ENCODE data around the gene FAM83G. TPM values are rescaled to one million over a fixed set of nuclear protein-coding genes. Genes with fewer than 3 reads are reported as not detected.
"Not testable (repeated sequence)": the region's sequence is repeated elsewhere in the genome, so short reads cannot be mapped to it uniquely, and the experiment has no call there.

The FAM83G gene
- total and polyA plus RNA-seq, 2 donors (not counting 3 experiments of a cell fraction or from before 2014, with no cell fraction given): 7.0 to 10.9 TPM

GRCh38 chr17:19021622-19022083 is 17.1 kb upstream of the FAM83G start:
- no peaks in the 10 kb centered on the region for H3K79me2 ChIP-seq (ENCODE audit: control insufficient read depth, insufficient read depth, low read length)
- no TSS peak for BruUV-seq (replicated peaks)
- no peak overlapping the region for H3K9ac ChIP-seq (replicated peaks; ENCODE audit: extremely low read depth, insufficient read depth, low read length)
- H3K4me2 ChIP-seq (ENCODE audit: insufficient read depth, low read length): no peak overlapping the region
- DNase-seq (ENCODE audit: low read depth, low spot score) (no peak), FAIRE-seq (no peak)
- no peaks in the 10 kb centered on the region for H3K9me3 ChIP-seq (replicated peaks; ENCODE audit: control insufficient read depth, insufficient read depth, low read length)
- no peak overlapping the region for H3K27ac ChIP-seq (ENCODE audit: insufficient read depth, low read depth, low read length)
- no peaks in the 10 kb centered on the region for H3K4me1 ChIP-seq (ENCODE audit: control insufficient read depth, extremely low read depth, insufficient read depth, low read length)
- H3K36me3 ChIP-seq (ENCODE audit: control insufficient read depth in 2 of 2, extremely low read depth in 1 of 2, insufficient read depth in 2 of 2, low read length in 2 of 2): peaks cover 4 to 21% of the 10 kb centered on the region in 2 experiments
- no peak overlapping the region for H3K4me3 ChIP-seq (replicated peaks in 1 of 3; ENCODE audit: insufficient read depth in 1 of 3, low read depth in 1 of 3, low read length in 3 of 3)
- no peak for TF ChIP-seq POLR2A (IDR thresholded peaks at IDR 0.05; ENCODE audit: low read depth, low read length)
- no peak for TF ChIP-seq MYC (IDR thresholded peaks at IDR 0.05; ENCODE audit: low read depth, low read length)
- TF ChIP-seq GATA2 (IDR thresholded peaks at IDR 0.05; ENCODE audit: insufficient read depth, insufficient read length, low read depth, low read length): no peak
- TF ChIP-seq MAX (IDR thresholded peaks at IDR 0.05; ENCODE audit: insufficient read depth, insufficient read length): no peak
- TF ChIP-seq FOS (IDR thresholded peaks at IDR 0.05; ENCODE audit: borderline replicate concordance, insufficient read depth, low read length): no peak
- no peak for TF ChIP-seq EZH2 (IDR thresholded peaks at IDR 0.05; ENCODE audit: borderline replicate concordance, low read depth, low read length, severe bottlenecking)
- no peak for TF ChIP-seq JUN (IDR thresholded peaks at IDR 0.05; ENCODE audit: borderline replicate concordance, insufficient read depth, insufficient read length, low read depth)
- TF ChIP-seq CTCF (IDR thresholded peaks at IDR 0.05; ENCODE audit: extremely low read depth in 1 of 2, insufficient read depth in 1 of 2, low read depth in 1 of 2, low read length in 2 of 2): no peak
- TF ChIP-seq POLR2AphosphoS5 (IDR thresholded peaks at IDR 0.05; ENCODE audit: insufficient read depth, low read depth, low read length): no peak
- dilution Hi-C loops (cut with MboI; ENCODE audit: extremely low pct_ligation_motif_present, low sequenced_read_pairs) (no loop called here), intact Hi-C loops (cut with micrococcal nuclease) (no loop called here)
- no peaks in the 10 kb centered on the region for H3K9me1 ChIP-seq (replicated peaks; ENCODE audit: control insufficient read depth, extremely low read depth, insufficient read depth, low read length)
- POLR2A ChIA-PET: no interaction called here
- no peak overlapping the region for H2AFZ ChIP-seq (ENCODE audit: low read depth, low read length)
- CTCF ChIA-PET: interaction anchor here (1.1 to 4.1 kb wide), 2 partner anchors 10 to 61 kb away, joined by 5 to 22 read pairs; no protein-coding TSS in a partner anchor
- H3K27me3 ChIP-seq (ENCODE audit: control insufficient read depth in 2 of 2, insufficient read depth in 2 of 2, low read length in 2 of 2): no peaks in the 10 kb centered on the region
- no peaks in the 10 kb centered on the region for H4K20me1 ChIP-seq (replicated peaks; ENCODE audit: control insufficient read depth, extremely low read depth, insufficient read depth, low read length)

- H3K27ac ChIP-seq (ENCODE audit: insufficient read depth, low read depth, low read length); H3K27me3 ChIP-seq (ENCODE audit: control insufficient read depth in 2 of 2, insufficient read depth in 2 of 2, low read length in 2 of 2); BruUV-seq (replicated peaks); intact Hi-C loops (cut with micrococcal nuclease); H2AFZ ChIP-seq (ENCODE audit: low read depth, low read length); FAIRE-seq; H3K9me1 ChIP-seq (replicated peaks; ENCODE audit: control insufficient read depth, extremely low read depth, insufficient read depth, low read length); H3K4me2 ChIP-seq (ENCODE audit: insufficient read depth, low read length); H3K79me2 ChIP-seq (ENCODE audit: control insufficient read depth, insufficient read depth, low read length); H3K9me3 ChIP-seq (replicated peaks; ENCODE audit: control insufficient read depth, insufficient read depth, low read length); POLR2A ChIA-PET; H3K4me1 ChIP-seq (ENCODE audit: control insufficient read depth, extremely low read depth, insufficient read depth, low read length); DNase-seq (ENCODE audit: low read depth, low spot score); H3K4me3 ChIP-seq (replicated peaks in 1 of 3; ENCODE audit: insufficient read depth in 1 of 3, low read depth in 1 of 3, low read length in 3 of 3); H3K9ac ChIP-seq (replicated peaks; ENCODE audit: extremely low read depth, insufficient read depth, low read length); H4K20me1 ChIP-seq (replicated peaks; ENCODE audit: control insufficient read depth, extremely low read depth, insufficient read depth, low read length); dilution Hi-C loops (cut with MboI; ENCODE audit: extremely low pct_ligation_motif_present, low sequenced_read_pairs): not testable (repeated sequence)
- H3K36me3 ChIP-seq (ENCODE audit: control insufficient read depth in 2 of 2, extremely low read depth in 1 of 2, insufficient read depth in 2 of 2, low read length in 2 of 2): peaks cover 4 to 21% of the 10 kb centered on the region in 2 experiments
- CTCF ChIA-PET: interaction anchor here (4.1 kb wide), 1 partner anchor 60 kb away, joined by 22 read pairs; no protein-coding TSS in a partner anchor
Observed at GRCh38 chr17:19021011-19021621, 16.6 kb upstream of the FAM83G start.

Measured in endothelial cell of umbilical vein (primary cell).